Vagina (tissue), 2 donors: ENCODE data around the gene DIS3L. TPM values are rescaled to one million over a fixed set of nuclear protein-coding genes. Genes with fewer than 3 reads are reported as not detected.
A peak's percentile ranks its signal among the peaks of the same experiment; 100 is the strongest.

Experiments
- DNase-seq, 2 donors: peaks; one replicate each; pipeline ENCODE4 v3.0.0-alpha.2; 2017; ENCODE audit errors: extremely low spot score in 2 of 2
- H3K27ac ChIP-seq: fragments of 200-600 bp; sonication (generic); one replicate; pipeline ENCODE4 v1.5.1; 2019
- H3K27me3 ChIP-seq: fragments of 200-600 bp; sonication (generic); one replicate; pipeline ENCODE4 v1.5.1; 2019
- H3K36me3 ChIP-seq, 2 donors: fragments of 200-600 bp; sonication (generic); one replicate each; pipeline ENCODE4 v1.5.1; 2017 to 2019
- H3K4me1 ChIP-seq: fragments of 200-600 bp; sonication (generic); one replicate; pipeline ENCODE4 v1.5.1; 2019
- H3K4me3 ChIP-seq, 2 donors: fragments of 200-600 bp; sonication (generic); 1 replicate in 1 of 2; 2 replicates in 1 of 2; pipeline ENCODE4 v1.5.1; 2016 to 2019
- H3K9me3 ChIP-seq: fragments of 200-600 bp; sonication (generic); one replicate; pipeline ENCODE4 v1.5.1; 2019
- CTCF ChIP-seq, 3 experiments: fragments of 450-650 bp in 2 of 3; fragments of 200-600 bp in 1 of 3; sonication (generic) in 1 of 3; IDR thresholded peaks; one replicate each; pipeline ENCODE4 v1.5.1; 2017 to 2019; ENCODE audit warnings: antibody characterized with exemption in 3 of 3, mild to moderate bottlenecking in 2 of 3, moderate library complexity in 2 of 3
- POLR2A ChIP-seq, 2 donors: fragments of 450-650 bp; IDR thresholded peaks; one replicate each; pipeline ENCODE4 v1.6.1; 2017; ENCODE audit warnings: antibody characterized with exemption in 2 of 2, mild to moderate bottlenecking in 2 of 2, moderate library complexity in 2 of 2
- POLR2AphosphoS5 ChIP-seq, 2 donors: sonication (generic); formaldehyde crosslinking; IDR thresholded peaks; one replicate each; pipeline ENCODE4 v1.9.0; 2017; ENCODE audit warnings: antibody characterized with exemption in 2 of 2, mild to moderate bottlenecking in 2 of 2, low read depth in 1 of 2; ENCODE audit not compliant: insufficient read depth in 1 of 2
- intact Hi-C: fragments of 100-400 bp; cut with DNase I; formaldehyde crosslinking; loops from one replicate; pipeline ENCODE4 v1.15.1; 2023
- total RNA-seq: library from RNA; depleted of rRNA; stranded (reverse); fragments of >200 nt; gene quantifications from one replicate; pipeline ENCODE4 v1.2.3, GENCODE V29; 2016

DIS3L gene
- total RNA-seq, 1 donor from 2014 or later = 20.9 TPM

GRCh38 chr15:66278056-66278455, 15.3 kb upstream of the DIS3L start:
- Histone ChIP-seq H3K9me3 (no peaks in the 10 kb centered on the region), H3K4me3 (no peak overlapping the region), H3K4me1 (no peaks in the 10 kb centered on the region), H3K36me3 (no peaks in the 10 kb centered on the region), H3K27ac (no peak overlapping the region), H3K27me3 (no peaks in the 10 kb centered on the region)
- intact Hi-C loops = no loop called here
- TF ChIP-seq CTCF (IDR thresholded peaks at IDR 0.05) (no peak), POLR2A (IDR thresholded peaks at IDR 0.05) (no peak), POLR2AphosphoS5 (IDR thresholded peaks at IDR 0.05; ENCODE audit: insufficient read depth in 1 of 2, low read depth in 1 of 2) (no peak)
- DNase-seq = no peak

DNA sequence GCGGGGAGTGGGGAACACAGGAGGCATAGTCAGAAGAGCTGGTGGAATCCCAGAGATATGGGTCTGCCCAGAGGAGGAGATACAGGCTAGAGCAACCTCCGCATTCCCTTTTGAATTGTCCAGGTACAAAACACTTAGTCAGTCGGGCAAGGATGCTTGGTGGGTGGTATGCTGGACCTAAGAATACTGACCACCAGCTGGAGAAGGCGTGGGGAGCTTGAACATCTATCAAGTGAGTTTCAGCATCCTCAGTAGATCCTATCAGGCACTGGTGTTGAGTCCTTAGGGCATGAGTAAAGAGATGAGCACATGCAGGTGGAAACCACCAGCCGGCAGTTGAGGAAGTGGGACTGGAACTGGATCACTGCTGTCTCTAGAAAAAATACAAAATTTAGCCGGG, 14.7 kb upstream of the DIS3L start:
- no peaks in the 10 kb centered on the region for H3K4me1 ChIP-seq
- no peaks in the 10 kb centered on the region for H3K27me3 ChIP-seq
- no peak for DNase-seq
- H3K4me3 ChIP-seq = no peak overlapping the region
- H3K9me3 ChIP-seq = no peaks in the 10 kb centered on the region
- no peak for TF ChIP-seq POLR2AphosphoS5 (IDR thresholded peaks at IDR 0.05; ENCODE audit: insufficient read depth in 1 of 2, low read depth in 1 of 2)
- TF ChIP-seq CTCF (IDR thresholded peaks at IDR 0.05) = no peak
- TF ChIP-seq POLR2A (IDR thresholded peaks at IDR 0.05) = no peak
- H3K27ac ChIP-seq = no peak overlapping the region
- intact Hi-C loops = no loop called here
- H3K36me3 ChIP-seq = no peaks in the 10 kb centered on the region

- intact Hi-C loops = no loop called here
- no peak for DNase-seq
- no peak for TF ChIP-seq CTCF (IDR thresholded peaks at IDR 0.05)
- TF ChIP-seq POLR2AphosphoS5 (IDR thresholded peaks at IDR 0.05; ENCODE audit: insufficient read depth in 1 of 2, low read depth in 1 of 2) = no peak
- TF ChIP-seq POLR2A (IDR thresholded peaks at IDR 0.05) = no peak
- Histone ChIP-seq H3K4me1 (peaks cover 9% of the 10 kb centered on the region), H3K27me3 (no peaks in the 10 kb centered on the region), H3K36me3 (no peaks in the 10 kb centered on the region), H3K9me3 (no peaks in the 10 kb centered on the region), H3K4me3 (no peak overlapping the region), H3K27ac (no peak overlapping the region)
Measured at GRCh38 chr15:66284271-66284670, 9.1 kb upstream of the DIS3L start.

- H3K27ac ChIP-seq = no peak overlapping the region
- no peaks in the 10 kb centered on the region for H3K9me3 ChIP-seq
- DNase-seq = no peak
- TF ChIP-seq POLR2A (IDR thresholded peaks at IDR 0.05) = no peak
- TF ChIP-seq POLR2AphosphoS5 (IDR thresholded peaks at IDR 0.05; ENCODE audit: insufficient read depth in 1 of 2, low read depth in 1 of 2) = no peak
- no peak for TF ChIP-seq CTCF (IDR thresholded peaks at IDR 0.05)
- H3K36me3 ChIP-seq = no peaks in the 10 kb centered on the region
- intact Hi-C loops = no loop called here
- no peaks in the 10 kb centered on the region for H3K27me3 ChIP-seq
- no peak overlapping the region for H3K4me3 ChIP-seq
- H3K4me1 ChIP-seq = peaks cover 17% of the 10 kb centered on the region
Measured at GRCh38 chr15:66285533-66286280, 7.7 kb upstream of the DIS3L start.

- Histone ChIP-seq H3K27me3 (no peaks in the 10 kb centered on the region), H3K4me1 (peaks cover 28% of the 10 kb centered on the region), H3K27ac (no peak overlapping the region), H3K36me3 (no peaks in the 10 kb centered on the region), H3K9me3 (no peaks in the 10 kb centered on the region), H3K4me3 (no peak overlapping the region)
- no peak for DNase-seq
- peak in 2 of 3 experiments; percentile 16 to 35 for TF ChIP-seq CTCF (IDR thresholded peaks at IDR 0.05)
- no peak for TF ChIP-seq POLR2AphosphoS5 (IDR thresholded peaks at IDR 0.05; ENCODE audit: insufficient read depth in 1 of 2, low read depth in 1 of 2)
- intact Hi-C loops = no loop called here
Measured at GRCh38 chr15:66287461-66288057, 5.8 kb upstream of the DIS3L start.
